Heart right ventricle (tissue), 16 donors: ENCODE measurements around the gene PDCD4. TPM values are rescaled to one million over a fixed set of nuclear protein-coding genes. Genes with fewer than 3 reads are reported as not detected.

ENCODE experiments used
- ATAC-seq, 8 donors: fragments of 200-7000 bp; cut with Tn5 transposase; one replicate each; pipeline ENCODE4 v1.9.1; 2020; ENCODE audit warnings: mild to moderate bottlenecking in 8 of 8, moderate library complexity in 8 of 8, moderate number of reproducible peaks in 1 of 8
- DNase-seq, 2 donors: peaks; one replicate each; pipeline ENCODE4 v3.0.0-alpha.2; 2020
- H3K27ac ChIP-seq, 10 donors: fragments of 200-600 bp; sonication (generic) in 2 of 10; one replicate each; pipeline versions ENCODE4 v1.5.0 to v1.8.0; 2020 to 2022; ENCODE audit warnings: mild to moderate bottlenecking in 3 of 10
- H3K27me3 ChIP-seq, 7 donors: fragments of 200-600 bp; one replicate each; pipeline ENCODE4 v1.8.0; 2021 to 2022; ENCODE audit warnings: mild to moderate bottlenecking in 2 of 7
- H3K36me3 ChIP-seq, 9 donors: fragments of 200-600 bp; sonication (generic) in 1 of 9; one replicate each; pipeline versions ENCODE4 v1.5.0 to v1.8.0; 2020 to 2022; ENCODE audit warnings: mild to moderate bottlenecking in 2 of 9
- H3K4me1 ChIP-seq, 9 donors: fragments of 200-600 bp; sonication (generic) in 1 of 9; one replicate each; pipeline versions ENCODE4 v1.5.0 to v1.8.0; 2020 to 2022; ENCODE audit warnings: mild to moderate bottlenecking in 4 of 9
- H3K4me3 ChIP-seq, 10 donors: fragments of 200-600 bp; sonication (generic) in 2 of 10; one replicate each; pipeline versions ENCODE4 v1.5.0 to v1.8.0; 2020 to 2022; ENCODE audit warnings: mild to moderate bottlenecking in 7 of 10, moderate library complexity in 2 of 10
- H3K9me3 ChIP-seq, 11 donors: fragments of 200-600 bp in 10 of 11; sonication (generic) in 2 of 11; one replicate each; pipeline versions ENCODE4 v1.5.0 to v1.8.0; 2013 to 2022; ENCODE audit warnings: mild to moderate bottlenecking in 2 of 11, control low read depth in 1 of 11, moderate library complexity in 1 of 11
- CTCF ChIP-seq, 9 donors: fragments of 200-600 bp; sonication (generic) in 2 of 9; IDR thresholded peaks; one replicate each; pipeline versions ENCODE4 v1.5.0 to v1.8.0; 2021 to 2022; ENCODE audit warnings: antibody characterized with exemption in 9 of 9, mild to moderate bottlenecking in 5 of 9, moderate library complexity in 1 of 9
- WGBS, 2 donors: extraction: QIAGEN DNeasy Blood & Tissue Kit; methylation state at CpG; one replicate each; pipeline ENCODE4 v1.1.7; 2013; ENCODE audit warnings: inconsistent platforms in 1 of 2; 5-methylcytosine and 5-hydroxymethylcytosine counted together
- intact Hi-C, 10 donors: fragments of 100-400 bp; cut with DNase I; formaldehyde crosslinking; loops; one replicate each; pipeline versions ENCODE4 v1.11.1 to v1.14.2; 2022
- polyA plus RNA-seq, 2 donors: library from polyadenylated mRNA; stranded (reverse); fragments of 200-250 nt; gene quantifications; one replicate each; pipeline ENCODE4 v1.2.3, GENCODE V29; 2013
- total RNA-seq, 10 donors: library from RNA; stranded (reverse); fragmentation: NEBNext Ultra II Directional in 3 of 10; extraction: Animal tissue kit (Norgen Biotek cat#: 25700) in 3 of 10; gene quantifications; one replicate each; pipeline versions ENCODE4 v1.2.1 to v1.2.4, GENCODE V29; 2021 to 2023
- donor health status: Arrhythmogenic right ventricular cardiomyopathy.
- donor health status: ischemic (EF 13 %, LVEDD 7.1; RV severe dilation, severe dysfunction).
- donor health status: healthy with polysubstance abuse.
- donor health status: DM: no; HTN: yes; CAD: no.
- donor health status: DM: no; HTN: no; CAD: no.
- donor health status: ischemic (EF 25% LVEDD 6.9; RV normal size, moderate dysfunction).
- donor health status: ischemic (EF 25% LVEDD 5.7; RV mildly dilated, moderate dysfunction).
- donor health status: healthy.
- donor health status: DM: yes; HTN: yes; CAD: no.
- donor health status: Ischemic cardiomyopathy.
- donor health status: ischemic (EF 35%, LVEDD 5.7; RV mildly dilated, moderate dysfunction).
- donor health status: nonischemic (EF 11% LVEDD 7.7; RV severe dilation, severe dysfunction).
- donor health status: DM: yes; HTN: yes; CAD: no.
- donor health status: PGD.
- donor health status: ischemic (EF 29% LVEDD 5.4; RV normal size, mild dysfunction).
- donor health status: nonischemic (EF 23%, LVEDD 6.1; RV moderate dilation, normal function).

The PDCD4 gene
- total and polyA plus RNA-seq, 12 donors: 15.9 to 59.5 (median 45.7) TPM

- Histone ChIP-seq H3K4me1 (peaks cover 7 to 54% (median 40%) of the 10 kb centered on the region in 9 donors), H3K27ac (peak within 1 kb of the TSS; percentile 93 to 99 (median 97))
- intact Hi-C loops: loop anchor here in 3 of 10 donors (2.0 to 10.0 kb wide), 3 partner anchors 48 to 914 kb away; partner anchors contain the start of genes ADD3 (in 1 of the 3), DUSP5 (in 1 of the 3) and PDCD4 (in 1 of the 3)
Observed at GRCh38 chr10:110918643-110919348, 47.1 kb downstream of the PDCD4 start, which contains the start of gene BBIP1. TSS of gene BBIP1 (minus strand) at chr10:110919180. CDS start at chr10:110918157, 1,023 bp downstream.

GRCh38 chr10:110919349-110919931, 47.7 kb downstream of the PDCD4 start, which contains the start of gene SHOC2:
TSS of gene SHOC2 (plus strand) at chr10:110919604. CDS start at chr10:110964359, 44,755 bp downstream.
- intact Hi-C loops: loop anchor here in 3 of 10 donors (2.0 to 10.0 kb wide), 3 partner anchors 49 to 915 kb away; partner anchors contain the start of genes ADD3 (in 1 of the 3), DUSP5 (in 1 of the 3) and PDCD4 (in 1 of the 3)
- 0% methylated on average over 33 to 60 of the region's 61 CpGs for WGBS, 2 donors
- H3K36me3 ChIP-seq: peaks cover 0 to 12% (median 0%) of the 10 kb centered on the region in 9 donors
- peaks cover 7 to 60% (median 47%) of the 10 kb centered on the region in 9 donors for H3K4me1 ChIP-seq
- peak within 1 kb of the TSS; percentile 93 to 99 (median 97) for H3K27ac ChIP-seq
- H3K9me3 ChIP-seq: no peaks in the 10 kb centered on the region
- TF ChIP-seq CTCF (IDR thresholded peaks at IDR 0.05): peak in 7 of 9 donors; percentile 12 to 54 (median 29)
- no peaks in the 10 kb centered on the region for H3K27me3 ChIP-seq
- peak; percentile 15 to 75 (median 30) for ATAC-seq
- H3K4me3 ChIP-seq: peak within 1 kb of the TSS; percentile 59 to 79 (median 70)
- peak; percentile 98 to 99 for DNase-seq

More at GRCh38 chr10:110918643-110919348, 47.1 kb downstream of the PDCD4 start, which contains the start of gene BBIP1:
- no peak for DNase-seq
- Histone ChIP-seq H3K9me3 (no peaks in the 10 kb centered on the region), H3K36me3 (peaks cover 0 to 12% (median 0%) of the 10 kb centered on the region in 9 donors), H3K27me3 (no peaks in the 10 kb centered on the region), H3K4me3 (peak within 1 kb of the TSS; percentile 59 to 79 (median 70))
- ATAC-seq: peak; percentile 95 to 98 (median 96)
- TF ChIP-seq CTCF (IDR thresholded peaks at IDR 0.05): peak in 2 of 9 donors; percentile 1 to 27
- WGBS, 2 donors: 0% methylated on average over 40 of the region's 40 CpGs

- DNase-seq: peak; percentile 38 to 42
- peak overlapping the region; percentile 85 to 99 (median 92) for H3K27ac ChIP-seq
- peak overlapping the region; percentile 59 to 79 (median 68) for H3K4me3 ChIP-seq
- intact Hi-C loops: loop anchor here in 4 of 10 donors (2.0 to 10.0 kb wide), 5 partner anchors 49 to 915 kb away; partner anchors contain the start of genes ADD3 (in 1 of the 4), DUSP5 (in 1 of the 4) and PDCD4 (in 1 of the 4)
- WGBS, 2 donors: 0% methylated on average over 44 of the region's 44 CpGs
- H3K9me3 ChIP-seq: no peaks in the 10 kb centered on the region
- TF ChIP-seq CTCF (IDR thresholded peaks at IDR 0.05): no peak
- no peak for ATAC-seq
- H3K27me3 ChIP-seq: no peaks in the 10 kb centered on the region
- H3K36me3 ChIP-seq: peaks cover 0 to 12% (median 0%) of the 10 kb centered on the region in 9 donors
- peaks cover 7 to 64% (median 51%) of the 10 kb centered on the region in 9 donors for H3K4me1 ChIP-seq
Observed at GRCh38 chr10:110919971-110920881, 48.5 kb downstream of the PDCD4 start.
